ENCODE data around the gene PRR7.

The PRR7 gene

GRCh38 chr5:177438468-177438867 lies 8.1 kb upstream of the PRR7 start:
- no peak for DNase-seq

- no peak for DNase-seq
These were observed 7.0 kb upstream of the PRR7 start for GRCh38 chr5:177439518-177440053.

- DNase-seq, result peak; percentile 54
These were observed 6.2 kb upstream of the PRR7 start for GRCh38 chr5:177440211-177440989.

- no peak for DNase-seq
These were observed 5.4 kb upstream of the PRR7 start for GRCh38 chr5:177440990-177441780.

- DNase-seq, result no peak
These were observed 4.4 kb upstream of the PRR7 start for GRCh38 chr5:177442066-177442826.

- no peak for DNase-seq
These were observed 3.2 kb upstream of the PRR7 start for GRCh38 chr5:177443144-177443983.

GRCh38 chr5:177444106-177445051 lies 2.2 kb upstream of the PRR7 start:
- DNase-seq, result no peak

GRCh38 chr5:177445052-177445916 lies 1.3 kb upstream of the PRR7 start:
- DNase-seq, result no peak

GRCh38 chr5:177445917-177446199 lies 756 bp upstream of the PRR7 start:
- no peak for DNase-seq

GRCh38 chr5:177447066-177447610 lies 524 bp downstream of the PRR7 start:
- peak; percentile 81 for DNase-seq

- no peak for DNase-seq
These were observed 1.1 kb downstream of the PRR7 start for GRCh38 chr5:177447611-177448243.

GRCh38 chr5:177448244-177448950 lies 1.8 kb downstream of the PRR7 start:
- no peak for DNase-seq

GRCh38 chr5:177449140-177450061 lies 2.8 kb downstream of the PRR7 start:
- no peak for DNase-seq

- DNase-seq, result no peak
These were observed 4.2 kb downstream of the PRR7 start for GRCh38 chr5:177450667-177451424.

- DNase-seq, result no peak
These were observed 6.3 kb downstream of the PRR7 start for GRCh38 chr5:177452688-177453638.

Data from effector CD4-positive, alpha-beta T cell (primary cell).